ENCODE data around the gene ROR2.

GRCh38 chr9:91694081-91694870 lies 255.8 kb downstream of the ROR2 start:
- TF ChIP-seq EZH2 (IDR thresholded peaks at IDR 0.05; ENCODE audit: insufficient read depth, poor library complexity, severe bottlenecking) (no peak), EZH2phosphoT487 (IDR thresholded peaks at IDR 0.05; ENCODE audit: insufficient read depth, low read depth) (no peak)

All from GM23248 (cell line).